Measurements from ENCODE around the gene ASIC2. TPM values are rescaled to one million over a fixed set of nuclear protein-coding genes. Genes with fewer than 3 reads are reported as not detected.

ASIC2 gene
- total and polyA plus RNA-seq, 10 donors: not detected

DNA sequence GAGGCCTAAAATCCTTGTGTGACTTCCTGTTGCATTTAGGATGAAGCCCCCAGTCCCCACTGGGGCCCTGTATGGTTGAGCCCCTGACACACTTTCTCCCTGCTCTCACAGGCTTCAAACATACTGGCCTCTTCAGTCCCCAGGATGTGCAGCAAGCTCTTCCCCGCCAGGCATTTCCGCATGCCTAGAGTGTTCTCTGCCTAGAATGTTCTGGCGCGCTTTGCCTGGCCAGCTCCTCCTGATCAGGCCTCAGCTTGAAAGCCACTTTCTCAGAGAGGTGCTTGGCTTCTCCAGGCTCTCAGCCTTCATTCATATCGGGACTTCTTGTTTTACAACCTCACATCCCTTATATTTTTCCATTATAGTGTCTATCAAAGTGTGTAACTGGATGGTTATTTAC lies 177.7 kb downstream of the ASIC2 start:
- H3K4me1 ChIP-seq: no peaks in the 10 kb centered on the region
- no peak for TF ChIP-seq CTCF (IDR thresholded peaks at IDR 0.05 in 8 of 11, conservative IDR thresholded peaks at IDR 0.05 in 3 of 11)
- TF ChIP-seq POLR2AphosphoS5 (IDR thresholded peaks at IDR 0.05): no peak
- DNase-seq: no peak
- peaks cover 0 to 13% (median 0%) of the 10 kb centered on the region in 7 donors for H3K27me3 ChIP-seq (replicated peaks in 1 of 7)
- H3K9me3 ChIP-seq: no peaks in the 10 kb centered on the region
- H3K4me3 ChIP-seq: no peak overlapping the region
- no peaks in the 10 kb centered on the region for H3K36me3 ChIP-seq
- H3K27ac ChIP-seq: no peak overlapping the region
- intact Hi-C loops (cut with DNase I; ENCODE audit: low total_unique reads): no loop called here
- WGBS, 5 donors: 70 to 85% (median 84%) methylated on average over 5 of the region's 5 CpGs

- intact Hi-C loops (cut with DNase I; ENCODE audit: low total_unique reads): no loop called here
- Histone ChIP-seq H3K4me3 (no peak overlapping the region), H3K27me3 (replicated peaks in 1 of 7) (peaks cover 0 to 13% (median 0%) of the 10 kb centered on the region in 7 donors), H3K27ac (no peak overlapping the region), H3K4me1 (no peaks in the 10 kb centered on the region), H3K36me3 (no peaks in the 10 kb centered on the region), H3K9me3 (no peaks in the 10 kb centered on the region)
- no peak for DNase-seq
- WGBS, 5 donors: 73 to 82% (median 77%) methylated on average over 3 of the region's 3 CpGs
- TF ChIP-seq POLR2A (IDR thresholded peaks at IDR 0.05): no peak
- no peak for TF ChIP-seq POLR2AphosphoS5 (IDR thresholded peaks at IDR 0.05)
- no peak for TF ChIP-seq CTCF (IDR thresholded peaks at IDR 0.05 in 8 of 11, conservative IDR thresholded peaks at IDR 0.05 in 3 of 11)
These were observed 179.1 kb downstream of the ASIC2 start for GRCh38 chr17:33113991-33114370.

DNA sequence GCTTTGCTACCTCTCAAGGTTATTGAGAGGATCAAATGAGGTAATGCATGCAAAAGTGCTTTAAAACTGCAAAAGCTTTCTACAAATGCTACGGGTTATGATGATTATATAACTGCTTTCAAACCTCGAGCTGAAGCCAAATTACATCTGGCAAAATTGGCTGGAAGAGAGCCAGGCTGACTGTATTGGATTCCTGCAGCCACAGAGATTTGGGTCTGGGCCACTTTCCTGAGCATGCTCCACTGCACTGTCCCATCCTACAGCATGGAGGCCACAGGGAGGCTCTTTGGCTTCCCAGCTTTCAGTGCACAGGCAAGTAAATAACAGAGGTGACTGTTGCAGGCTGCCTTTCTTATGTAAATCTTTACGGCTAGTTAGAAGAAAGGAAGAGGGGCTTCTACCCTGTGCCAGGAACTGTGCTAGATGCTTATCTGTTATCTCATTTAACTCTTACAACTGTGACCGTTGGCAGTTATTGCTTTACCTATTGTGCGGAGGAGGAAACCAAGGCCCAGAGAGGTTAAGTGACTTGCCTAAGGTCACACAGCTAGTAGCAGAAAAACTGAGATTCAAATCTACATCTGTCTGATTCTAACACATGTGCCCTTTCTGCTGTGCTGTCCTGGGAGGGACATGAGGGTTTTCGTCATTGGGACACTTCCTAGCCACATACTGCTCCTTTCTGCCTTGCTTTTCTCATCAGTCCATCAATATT lies 179.7 kb downstream of the ASIC2 start:
- intact Hi-C loops (cut with DNase I; ENCODE audit: low total_unique reads): no loop called here
- WGBS, 5 donors: 56 to 75% (median 64%) methylated on average over 6 of the region's 6 CpGs
- TF ChIP-seq CTCF (IDR thresholded peaks at IDR 0.05 in 8 of 11, conservative IDR thresholded peaks at IDR 0.05 in 3 of 11) (no peak), POLR2AphosphoS5 (IDR thresholded peaks at IDR 0.05) (no peak), POLR2A (IDR thresholded peaks at IDR 0.05) (no peak)
- H3K4me3 ChIP-seq: no peak overlapping the region
- H3K27ac ChIP-seq: no peak overlapping the region
- H3K9me3 ChIP-seq: no peaks in the 10 kb centered on the region
- peaks cover 0 to 13% (median 0%) of the 10 kb centered on the region in 7 donors for H3K27me3 ChIP-seq (replicated peaks in 1 of 7)
- H3K4me1 ChIP-seq: no peaks in the 10 kb centered on the region
- no peak for DNase-seq
- no peaks in the 10 kb centered on the region for H3K36me3 ChIP-seq

- no peaks in the 10 kb centered on the region for H3K9me3 ChIP-seq
- H3K4me3 ChIP-seq: no peak overlapping the region
- no peak for DNase-seq
- peaks cover 0 to 11% (median 0%) of the 10 kb centered on the region in 7 donors for H3K27me3 ChIP-seq (replicated peaks in 1 of 7)
- H3K27ac ChIP-seq: no peak overlapping the region
- H3K36me3 ChIP-seq: no peaks in the 10 kb centered on the region
- intact Hi-C loops (cut with DNase I; ENCODE audit: low total_unique reads): no loop called here
- TF ChIP-seq POLR2AphosphoS5 (IDR thresholded peaks at IDR 0.05) (no peak), CTCF (IDR thresholded peaks at IDR 0.05 in 8 of 11, conservative IDR thresholded peaks at IDR 0.05 in 3 of 11) (no peak), POLR2A (IDR thresholded peaks at IDR 0.05) (no peak)
- no peaks in the 10 kb centered on the region for H3K4me1 ChIP-seq
- 72 to 86% (median 78%) methylated on average over 4 of the region's 4 CpGs for WGBS, 5 donors
These were observed 180.3 kb downstream of the ASIC2 start for GRCh38 chr17:33112763-33113162.
